Occipital lobe (tissue), 2 donors: ENCODE data around the gene IQCH. TPM values are rescaled to one million over a fixed set of nuclear protein-coding genes. Genes with fewer than 3 reads are reported as not detected.
"Not testable (repeated sequence)": the region's sequence is repeated elsewhere in the genome, so short reads cannot be mapped to it uniquely, and the experiment has no call there.

Source experiments
- DNase-seq: peaks from one replicate; lab custom pipeline; 2025; lab: John Stamatoyannopoulos, UW
- total RNA-seq: library from RNA; depleted of rRNA; stranded (reverse); fragments of >200 nt; gene quantifications from one replicate; pipeline ENCODE4 v1.2.3, GENCODE V29; 2014

Gene IQCH
- total RNA-seq, 1 donor from 2014 or later: 2.8 TPM

GRCh38 chr15:67358391-67358790 lies 103.8 kb downstream of the IQCH start:
- no peak for DNase-seq

GRCh38 chr15:67358812-67359211 lies 104.2 kb downstream of the IQCH start:
- no peak for DNase-seq

GRCh38 chr15:67359431-67360079 lies 105.0 kb downstream of the IQCH start:
- no peak for DNase-seq

GRCh38 chr15:67361100-67361499 lies 106.5 kb downstream of the IQCH start:
- DNase-seq: no peak

GRCh38 chr15:67363712-67364111 lies 109.1 kb downstream of the IQCH start:
- DNase-seq: not testable (repeated sequence)

- no peak for DNase-seq
Measured at GRCh38 chr15:67365994-67366393, 111.4 kb downstream of the IQCH start.

GRCh38 chr15:67366904-67367303 lies 112.3 kb downstream of the IQCH start:
- no peak for DNase-seq

- no peak for DNase-seq
Measured at GRCh38 chr15:67369359-67369998, 114.9 kb downstream of the IQCH start.

- DNase-seq: no peak
Measured at GRCh38 chr15:67370206-67370954, 115.8 kb downstream of the IQCH start.

GRCh38 chr15:67372543-67372942 lies 118.0 kb downstream of the IQCH start:
- no peak for DNase-seq

GRCh38 chr15:67372986-67373675 lies 118.5 kb downstream of the IQCH start:
- no peak for DNase-seq

GRCh38 chr15:67373971-67374370 lies 119.4 kb downstream of the IQCH start:
- DNase-seq: no peak

GRCh38 chr15:67379530-67379929 lies 124.9 kb downstream of the IQCH start:
- no peak for DNase-seq

- no peak for DNase-seq
Measured at GRCh38 chr15:67380921-67381320, 126.3 kb downstream of the IQCH start.

GRCh38 chr15:67381416-67382045 lies 126.9 kb downstream of the IQCH start:
- no peak for DNase-seq

- no peak for DNase-seq
Measured at GRCh38 chr15:67382723-67383122, 128.1 kb downstream of the IQCH start.

GRCh38 chr15:67383899-67384298 lies 129.3 kb downstream of the IQCH start:
- no peak for DNase-seq

- DNase-seq: no peak
Measured at GRCh38 chr15:67384761-67385160, 130.2 kb downstream of the IQCH start.

- DNase-seq: no peak
Measured at GRCh38 chr15:67385971-67386370, 131.4 kb downstream of the IQCH start.

- DNase-seq: no peak
Measured at GRCh38 chr15:67386947-67387346, 132.4 kb downstream of the IQCH start.

GRCh38 chr15:67389975-67390374 lies 135.4 kb downstream of the IQCH start:
- no peak for DNase-seq
